Measurements from ENCODE around the gene EDAR. TPM values are rescaled to one million over a fixed set of nuclear protein-coding genes. Genes with fewer than 3 reads are reported as not detected.
A peak's percentile ranks its signal among the peaks of the same experiment; 100 is the strongest.

The EDAR gene
- not detected for total RNA-seq

GRCh38 chr2:108988796-108989713 lies at the start of gene EDAR:
Gene EDAR, minus strand, starts transcription at chr2:108989220. Its CDS starts 58,206 bp downstream, at chr2:108931014.
- intact Hi-C loops (cut with DNase I): no loop called here
- DNase-seq (ENCODE audit: extremely low spot score): no peak
- no peaks in the 10 kb centered on the region for H3K36me3 ChIP-seq
- H3K4me3 ChIP-seq: no peak within 1 kb of the TSS
- no peaks in the 10 kb centered on the region for H3K9me3 ChIP-seq
- peaks cover 0 to 27% (median 0%) of the 10 kb centered on the region in 4 donors for H3K27me3 ChIP-seq
- no peak within 1 kb of the TSS for H3K27ac ChIP-seq (replicated peaks in 1 of 4)
- 42% methylated on average over 17 of the region's 20 CpGs for WGBS
- peak; percentile 26 to 45 (median 29) for TF ChIP-seq CTCF (IDR thresholded peaks at IDR 0.05)
- TF ChIP-seq EP300 (IDR thresholded peaks at IDR 0.05): no peak
- peaks cover 0 to 7% (median 7%) of the 10 kb centered on the region in 4 donors for H3K4me1 ChIP-seq

- H3K27ac ChIP-seq (replicated peaks in 1 of 4): no peak overlapping the region
- H3K9me3 ChIP-seq: no peaks in the 10 kb centered on the region
- WGBS: 97% methylated on average over 6 of the region's 6 CpGs
- peaks cover 0 to 8% (median 0%) of the 10 kb centered on the region in 4 donors for H3K27me3 ChIP-seq
- no peak overlapping the region for H3K4me3 ChIP-seq
- intact Hi-C loops (cut with DNase I): no loop called here
- H3K4me1 ChIP-seq: peaks cover 0 to 14% (median 12%) of the 10 kb centered on the region in 4 donors
- no peaks in the 10 kb centered on the region for H3K36me3 ChIP-seq
- TF ChIP-seq CTCF (IDR thresholded peaks at IDR 0.05) (no peak), EP300 (IDR thresholded peaks at IDR 0.05) (no peak), POLR2AphosphoS5 (IDR thresholded peaks at IDR 0.05) (no peak), POLR2A (IDR thresholded peaks at IDR 0.05; ENCODE audit: low read depth) (no peak)
- DNase-seq (ENCODE audit: extremely low spot score): no peak
Measured at GRCh38 chr2:109033171-109033570, 44.2 kb upstream of the EDAR start.

GRCh38 chr2:109032229-109032820 lies 43.3 kb upstream of the EDAR start:
- peak overlapping the region; percentile 47 to 57 (median 52) for H3K4me3 ChIP-seq

More at GRCh38 chr2:109032229-109032820, 43.3 kb upstream of the EDAR start:
- WGBS: 72% methylated on average over 6 of the region's 9 CpGs
- DNase-seq (ENCODE audit: extremely low spot score): no peak
- Histone ChIP-seq H3K4me1 (peaks cover 0 to 14% (median 12%) of the 10 kb centered on the region in 4 donors), H3K36me3 (no peaks in the 10 kb centered on the region), H3K9me3 (no peaks in the 10 kb centered on the region), H3K27ac (replicated peaks in 1 of 4) (peak overlapping the region in 1 of 4 donors; percentile 5), H3K27me3 (peaks cover 0 to 8% (median 0%) of the 10 kb centered on the region in 4 donors)
- intact Hi-C loops (cut with DNase I): no loop called here
- no peak for TF ChIP-seq POLR2A (IDR thresholded peaks at IDR 0.05; ENCODE audit: low read depth)
- TF ChIP-seq EP300 (IDR thresholded peaks at IDR 0.05): no peak
- TF ChIP-seq POLR2AphosphoS5 (IDR thresholded peaks at IDR 0.05): no peak
- no peak for TF ChIP-seq CTCF (IDR thresholded peaks at IDR 0.05)

Data from esophagus muscularis mucosa (tissue), 4 donors.